Measurements from ENCODE around the gene ADARB2.

The ADARB2 gene

DNA sequence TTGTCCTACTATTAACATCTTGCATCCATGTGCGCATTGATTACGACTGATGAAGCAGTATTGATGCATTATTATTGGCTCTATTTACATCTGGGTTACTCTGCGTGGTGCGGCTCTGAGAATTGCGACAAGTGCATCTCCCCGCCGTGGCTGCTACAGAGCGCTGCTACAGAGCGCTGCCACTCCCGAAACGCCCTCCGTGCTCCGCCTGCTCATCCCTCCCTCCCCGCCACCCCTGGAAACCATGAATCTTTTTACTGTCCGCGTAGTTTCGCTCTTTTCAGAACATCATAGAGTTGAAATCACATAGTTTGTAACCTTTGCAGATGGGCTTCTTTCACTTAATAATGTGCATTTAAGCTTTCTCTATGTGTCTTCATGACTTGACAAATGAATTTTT lies 74.1 kb downstream of the ADARB2 start:
- TF ChIP-seq, protein P1, sequence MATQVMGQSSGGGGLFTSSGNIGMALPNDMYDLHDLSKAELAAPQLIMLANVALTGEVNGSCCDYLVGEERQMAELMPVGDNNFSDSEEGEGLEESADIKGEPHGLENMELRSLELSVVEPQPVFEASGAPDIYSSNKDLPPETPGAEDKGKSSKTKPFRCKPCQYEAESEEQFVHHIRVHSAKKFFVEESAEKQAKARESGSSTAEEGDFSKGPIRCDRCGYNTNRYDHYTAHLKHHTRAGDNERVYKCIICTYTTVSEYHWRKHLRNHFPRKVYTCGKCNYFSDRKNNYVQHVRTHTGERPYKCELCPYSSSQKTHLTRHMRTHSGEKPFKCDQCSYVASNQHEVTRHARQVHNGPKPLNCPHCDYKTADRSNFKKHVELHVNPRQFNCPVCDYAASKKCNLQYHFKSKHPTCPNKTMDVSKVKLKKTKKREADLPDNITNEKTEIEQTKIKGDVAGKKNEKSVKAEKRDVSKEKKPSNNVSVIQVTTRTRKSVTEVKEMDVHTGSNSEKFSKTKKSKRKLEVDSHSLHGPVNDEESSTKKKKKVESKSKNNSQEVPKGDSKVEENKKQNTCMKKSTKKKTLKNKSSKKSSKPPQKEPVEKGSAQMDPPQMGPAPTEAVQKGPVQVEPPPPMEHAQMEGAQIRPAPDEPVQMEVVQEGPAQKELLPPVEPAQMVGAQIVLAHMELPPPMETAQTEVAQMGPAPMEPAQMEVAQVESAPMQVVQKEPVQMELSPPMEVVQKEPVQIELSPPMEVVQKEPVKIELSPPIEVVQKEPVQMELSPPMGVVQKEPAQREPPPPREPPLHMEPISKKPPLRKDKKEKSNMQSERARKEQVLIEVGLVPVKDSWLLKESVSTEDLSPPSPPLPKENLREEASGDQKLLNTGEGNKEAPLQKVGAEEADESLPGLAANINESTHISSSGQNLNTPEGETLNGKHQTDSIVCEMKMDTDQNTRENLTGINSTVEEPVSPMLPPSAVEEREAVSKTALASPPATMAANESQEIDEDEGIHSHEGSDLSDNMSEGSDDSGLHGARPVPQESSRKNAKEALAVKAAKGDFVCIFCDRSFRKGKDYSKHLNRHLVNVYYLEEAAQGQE (IDR thresholded peaks at IDR 0.05; ENCODE audit: insufficient read depth in 1 of 2, low read depth in 2 of 2, low read length in 2 of 2), result no peak
- TF ChIP-seq SIN3A (IDR thresholded peaks at IDR 0.05; ENCODE audit: borderline replicate concordance, insufficient read depth, low read length) (no peak), POLR2AphosphoS5 (IDR thresholded peaks at IDR 0.05; ENCODE audit: low read depth, low read length) (no peak), TAF1 (IDR thresholded peaks at IDR 0.05; ENCODE audit: borderline replicate concordance, insufficient read depth, low read length) (no peak), FOXP2 (optimal IDR thresholded peaks at IDR 0.05; ENCODE audit: borderline replicate concordance, extremely low read depth, extremely low read length, insufficient read depth) (no peak)

DNA sequence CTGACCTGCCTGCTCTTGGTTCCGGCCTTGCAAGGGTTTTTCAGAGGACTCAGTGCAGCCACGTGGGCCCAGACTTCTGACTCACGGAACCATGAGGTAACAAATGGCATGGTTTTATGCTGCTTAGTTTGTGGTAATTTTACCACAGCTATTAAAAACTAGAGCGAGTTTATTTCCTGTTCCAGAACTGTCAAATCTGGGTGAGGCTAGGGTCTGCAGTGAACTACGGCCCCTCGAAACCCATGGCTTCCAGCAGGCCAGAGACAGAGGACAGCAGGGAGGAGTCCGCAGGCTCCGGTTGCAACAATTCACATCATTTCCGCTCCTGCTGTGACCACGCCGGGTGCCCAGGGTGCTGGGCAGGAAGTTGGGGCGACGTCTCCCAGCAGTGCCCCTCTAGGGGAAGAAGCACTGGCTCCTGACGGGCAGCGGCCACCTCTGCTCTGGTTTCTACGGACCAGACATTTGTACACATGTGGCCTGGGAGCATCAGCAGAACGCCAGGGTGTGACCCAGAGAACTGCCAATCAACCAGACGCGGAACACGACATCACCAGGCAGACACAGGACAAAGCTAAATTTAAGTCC lies 74.8 kb downstream of the ADARB2 start:
- TF ChIP-seq FOXP2 (optimal IDR thresholded peaks at IDR 0.05; ENCODE audit: borderline replicate concordance, extremely low read depth, extremely low read length, insufficient read depth), result no peak
- TF ChIP-seq, protein P1 (IDR thresholded peaks at IDR 0.05; ENCODE audit: insufficient read depth in 1 of 2, low read depth in 2 of 2, low read length in 2 of 2), result no peak
- TF ChIP-seq TAF1 (IDR thresholded peaks at IDR 0.05; ENCODE audit: borderline replicate concordance, insufficient read depth, low read length), result no peak
- TF ChIP-seq POLR2AphosphoS5 (IDR thresholded peaks at IDR 0.05; ENCODE audit: low read depth, low read length), result no peak
- TF ChIP-seq SIN3A (IDR thresholded peaks at IDR 0.05; ENCODE audit: borderline replicate concordance, insufficient read depth, low read length), result no peak

DNA sequence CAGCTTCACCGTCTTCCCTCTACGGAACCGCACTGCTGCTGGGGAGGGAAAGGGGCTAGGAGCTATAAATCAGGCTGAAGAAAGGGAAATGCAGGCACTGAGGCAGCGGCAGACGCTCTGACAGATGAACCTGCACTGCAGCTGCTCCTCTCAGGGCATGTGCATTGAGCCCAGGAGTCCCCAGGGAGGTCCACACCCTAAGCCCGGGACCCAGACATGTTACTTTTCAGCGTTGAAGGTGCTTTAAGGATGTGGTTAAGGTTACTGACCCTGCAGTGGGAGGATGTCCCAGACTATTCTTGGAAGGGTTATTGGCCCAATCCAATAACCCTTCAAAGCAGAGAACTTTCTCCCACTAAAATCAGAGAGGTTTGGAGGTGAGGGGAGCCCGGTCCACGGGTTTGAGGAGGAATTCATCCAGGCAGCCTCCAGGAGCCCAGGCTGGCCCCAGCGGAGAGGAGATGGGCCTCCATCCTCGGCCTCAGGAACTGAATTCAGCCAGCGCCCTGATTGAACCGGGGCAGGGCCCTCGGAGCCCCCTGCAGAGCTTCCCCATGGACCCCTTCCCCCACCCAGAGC lies 75.4 kb downstream of the ADARB2 start:
- TF ChIP-seq FOXP2 (optimal IDR thresholded peaks at IDR 0.05; ENCODE audit: borderline replicate concordance, extremely low read depth, extremely low read length, insufficient read depth) (no peak), TAF1 (IDR thresholded peaks at IDR 0.05; ENCODE audit: borderline replicate concordance, insufficient read depth, low read length) (no peak), POLR2AphosphoS5 (IDR thresholded peaks at IDR 0.05; ENCODE audit: low read depth, low read length) (no peak), SIN3A (IDR thresholded peaks at IDR 0.05; ENCODE audit: borderline replicate concordance, insufficient read depth, low read length) (no peak)
- TF ChIP-seq, protein P1 (IDR thresholded peaks at IDR 0.05; ENCODE audit: insufficient read depth in 1 of 2, low read depth in 2 of 2, low read length in 2 of 2), result no peak

DNA sequence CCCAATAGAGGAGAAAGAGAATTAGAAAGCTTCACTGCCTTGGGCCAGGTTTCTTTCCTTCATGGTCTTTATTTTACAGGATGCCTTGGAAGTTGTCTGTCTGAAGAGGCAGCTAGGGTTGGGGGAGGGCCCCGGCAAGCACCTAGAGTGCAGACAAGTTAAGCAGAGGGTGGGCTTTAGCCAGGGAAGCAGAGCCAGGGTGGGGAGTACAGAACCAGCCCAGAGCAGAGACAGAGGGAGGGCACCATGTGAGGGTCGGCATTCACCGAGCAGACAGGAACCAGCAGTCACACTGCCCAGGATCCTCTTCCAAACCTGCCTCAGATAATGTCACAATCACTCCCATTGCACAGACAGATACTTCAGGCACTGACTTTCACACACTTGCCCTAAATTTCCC lies 75.9 kb downstream of the ADARB2 start:
- TF ChIP-seq POLR2AphosphoS5 (IDR thresholded peaks at IDR 0.05; ENCODE audit: low read depth, low read length) (no peak), TAF1 (IDR thresholded peaks at IDR 0.05; ENCODE audit: borderline replicate concordance, insufficient read depth, low read length) (no peak), SIN3A (IDR thresholded peaks at IDR 0.05; ENCODE audit: borderline replicate concordance, insufficient read depth, low read length) (no peak), FOXP2 (optimal IDR thresholded peaks at IDR 0.05; ENCODE audit: borderline replicate concordance, extremely low read depth, extremely low read length, insufficient read depth) (no peak)
- TF ChIP-seq, protein P1 (IDR thresholded peaks at IDR 0.05; ENCODE audit: insufficient read depth in 1 of 2, low read depth in 2 of 2, low read length in 2 of 2), result no peak
